Hindlimb muscle (tissue), 1 donor: ENCODE results near the gene CRYBG1. TPM values are rescaled to one million over a fixed set of nuclear protein-coding genes. Genes with fewer than 3 reads are reported as not detected.

ENCODE experiments used
- DNase-seq: peaks from one replicate; pipeline ENCODE4 v3.0.0-alpha.2; 2013
- polyA plus RNA-seq: library from polyadenylated mRNA; unstranded; fragments of 120-200 nt; gene quantifications from one replicate; pipeline ENCODE4 v1.2.1, GENCODE V29; 2013; ENCODE audit not compliant: insufficient read length

The CRYBG1 gene
- polyA plus RNA-seq, 1 donor: 3.1 TPM

- no peak for DNase-seq
Measured at GRCh38 chr6:106612671-106613416, 252.3 kb downstream of the CRYBG1 start.

DNA sequence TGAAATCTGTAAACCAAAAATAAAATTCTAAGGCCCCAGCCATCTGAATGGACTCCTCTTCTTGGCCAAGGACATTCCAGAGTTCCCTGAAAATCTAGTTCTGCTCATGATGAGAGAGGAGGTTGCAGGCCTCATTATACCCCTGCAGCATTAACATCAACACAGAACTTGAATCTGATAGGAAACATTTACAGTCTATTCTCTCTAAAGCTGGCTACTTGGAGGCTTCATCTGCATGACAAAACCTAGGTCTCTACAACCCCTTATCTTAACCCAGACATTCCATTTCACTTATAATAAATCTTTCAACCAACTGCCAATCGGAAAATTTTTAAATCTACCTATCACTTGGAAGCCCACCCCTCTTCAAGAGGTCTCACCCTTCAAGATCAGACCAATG, 253.1 kb downstream of the CRYBG1 start:
- DNase-seq: no peak

DNA sequence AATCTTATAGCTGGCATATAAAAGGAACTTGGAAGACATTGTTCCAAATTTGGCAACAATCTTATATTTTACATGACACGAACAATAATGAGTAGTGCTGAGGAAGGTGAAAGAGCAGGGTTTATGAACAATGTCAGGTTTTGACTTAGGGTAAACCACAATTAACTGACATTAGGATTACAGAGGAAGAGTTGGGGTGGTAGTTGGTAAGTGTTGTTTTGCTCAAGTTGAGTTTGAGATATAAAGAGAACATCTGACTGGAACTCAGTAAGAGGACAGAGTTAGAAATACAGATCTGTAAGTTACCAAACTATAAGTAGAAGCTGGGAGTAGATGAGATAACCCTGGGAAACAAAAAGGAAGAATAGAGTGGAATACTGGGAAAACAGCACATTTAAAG, 253.6 kb downstream of the CRYBG1 start:
- DNase-seq: no peak

GRCh38 chr6:106614592-106615257, 254.2 kb downstream of the CRYBG1 start:
- no peak for DNase-seq

DNA sequence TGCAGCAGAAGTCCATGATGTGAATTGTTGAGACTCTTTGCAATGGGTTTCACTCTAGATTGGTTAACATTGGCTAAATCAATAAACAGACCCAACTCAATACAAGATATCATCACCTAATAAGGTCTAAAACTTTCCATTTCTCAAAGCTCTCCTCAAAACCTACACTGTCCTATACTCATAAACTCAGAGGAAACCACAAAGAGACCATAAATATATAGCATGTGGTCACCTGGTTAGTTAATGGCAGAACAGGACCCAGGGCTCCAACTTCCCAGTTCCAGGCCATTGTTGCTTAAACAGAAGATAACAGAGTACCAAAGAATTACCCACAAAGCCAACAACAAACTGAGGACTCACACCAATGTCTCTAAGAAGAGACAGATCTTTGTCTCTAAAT, 256.8 kb downstream of the CRYBG1 start:
- DNase-seq: no peak

- no peak for DNase-seq
Measured at GRCh38 chr6:106617857-106618256, 257.3 kb downstream of the CRYBG1 start.

DNA sequence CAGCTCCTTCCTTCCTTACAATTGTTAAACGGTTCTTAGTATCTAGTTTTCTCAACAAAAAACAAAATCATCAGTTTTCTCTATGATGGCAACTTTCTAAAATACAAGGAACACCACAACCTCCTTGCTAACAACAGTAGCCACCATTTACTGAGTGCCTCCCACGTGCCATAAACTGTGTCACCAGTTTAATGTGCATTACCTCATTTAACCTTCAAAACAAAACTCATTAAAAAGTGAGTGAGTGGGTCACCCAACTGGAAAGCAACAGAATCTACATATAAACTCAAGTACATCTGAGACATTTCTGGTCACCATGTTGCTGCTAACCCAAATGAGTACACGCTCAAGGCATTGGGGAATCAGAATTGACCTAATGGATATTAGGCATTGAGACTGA, 257.8 kb downstream of the CRYBG1 start:
- DNase-seq: no peak

- DNase-seq: no peak
Measured at GRCh38 chr6:106619223-106619622, 258.7 kb downstream of the CRYBG1 start.

- no peak for DNase-seq
Measured at GRCh38 chr6:106620931-106621672, 260.6 kb downstream of the CRYBG1 start.

Other genes starting within 250 kb of the CRYBG1 start
- 19.8 TPM for gene ATG5, start 35.0 kb upstream of the CRYBG1 start, polyA plus RNA-seq